ENCODE measurements around the gene INTS3. TPM values are rescaled to one million over a fixed set of nuclear protein-coding genes. Genes with fewer than 3 reads are reported as not detected.

Gene INTS3
- total and polyA plus RNA-seq, 2 donors (not counting 3 experiments of a cell fraction or from before 2014, with no cell fraction given), result 61.9 to 63.1 TPM

DNA sequence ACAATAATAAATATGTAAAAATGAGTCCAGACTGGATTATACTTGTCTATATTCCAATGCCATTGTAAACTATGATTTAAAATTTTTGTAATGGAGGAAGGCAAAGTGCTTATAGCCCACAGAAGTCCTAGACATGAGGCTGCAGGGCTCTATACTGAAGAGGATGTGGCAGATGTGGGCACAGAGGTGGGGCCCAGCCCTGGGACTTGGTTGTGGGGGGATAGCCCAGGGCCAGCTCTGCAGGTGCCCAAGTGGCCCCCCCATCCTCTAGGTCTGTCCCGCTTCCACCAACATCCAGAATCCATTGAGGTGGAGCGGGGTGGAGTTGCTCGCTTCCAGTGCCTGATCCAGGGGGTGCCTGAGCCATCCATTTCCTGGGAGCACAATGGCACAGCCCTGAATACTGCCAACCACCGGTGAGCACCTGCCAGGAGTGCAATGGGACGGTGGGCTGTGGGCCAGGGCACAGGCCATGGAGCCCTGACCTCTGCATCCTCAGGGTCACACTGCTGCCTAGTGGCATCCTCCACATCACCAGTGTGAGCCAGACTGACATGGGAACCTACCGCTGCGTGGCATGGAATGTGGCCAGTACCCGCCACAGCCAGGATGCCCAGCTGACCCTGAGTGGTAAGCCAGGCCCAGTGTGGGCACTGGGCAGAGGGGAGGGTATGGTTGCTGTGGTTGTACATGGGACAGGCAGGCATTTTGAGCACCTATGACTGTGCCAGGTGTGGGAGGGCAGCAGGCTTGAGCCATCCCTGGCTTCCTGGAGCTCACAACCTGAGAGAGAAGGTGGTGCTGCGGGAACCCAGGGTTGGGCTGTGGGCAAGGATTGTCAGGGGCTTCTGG is 68.3 kb downstream of the INTS3 start:
- Histone ChIP-seq H3K36me3 (ENCODE audit: control insufficient read depth in 2 of 2, extremely low read depth in 1 of 2, insufficient read depth in 2 of 2, low read length in 2 of 2) (peaks cover 0 to 3% of the 10 kb centered on the region in 2 experiments), H3K4me3 (replicated peaks in 1 of 3; ENCODE audit: insufficient read depth in 1 of 3, low read depth in 1 of 3, low read length in 3 of 3) (no peak overlapping the region), H3K27me3 (ENCODE audit: control insufficient read depth in 2 of 2, insufficient read depth in 2 of 2, low read length in 2 of 2) (no peaks in the 10 kb centered on the region), H3K4me2 (ENCODE audit: insufficient read depth, low read length) (no peak overlapping the region), H3K79me2 (ENCODE audit: control insufficient read depth, insufficient read depth, low read length) (no peaks in the 10 kb centered on the region), H3K9me3 (replicated peaks; ENCODE audit: control insufficient read depth, insufficient read depth, low read length) (no peaks in the 10 kb centered on the region), H3K27ac (ENCODE audit: insufficient read depth, low read depth, low read length) (no peak overlapping the region), H3K4me1 (ENCODE audit: control insufficient read depth, extremely low read depth, insufficient read depth, low read length) (no peaks in the 10 kb centered on the region), H2AFZ (ENCODE audit: low read depth, low read length) (no peak overlapping the region), H4K20me1 (replicated peaks; ENCODE audit: control insufficient read depth, extremely low read depth, insufficient read depth, low read length) (no peaks in the 10 kb centered on the region), H3K9me1 (replicated peaks; ENCODE audit: control insufficient read depth, extremely low read depth, insufficient read depth, low read length) (no peaks in the 10 kb centered on the region), H3K9ac (replicated peaks; ENCODE audit: extremely low read depth, insufficient read depth, low read length) (no peak overlapping the region)
- intact Hi-C loops (cut with micrococcal nuclease) (no loop called here), dilution Hi-C loops (cut with MboI; ENCODE audit: extremely low pct_ligation_motif_present, low sequenced_read_pairs) (no loop called here)
- DNase-seq (ENCODE audit: low read depth, low spot score), result no peak
- FAIRE-seq, result no peak
- POLR2A ChIA-PET, result no interaction called here
- no TSS peak for BruUV-seq (replicated peaks)
- TF ChIP-seq GATA2 (IDR thresholded peaks at IDR 0.05; ENCODE audit: insufficient read depth, insufficient read length, low read depth, low read length), result no peak
- no peak for TF ChIP-seq MYC (IDR thresholded peaks at IDR 0.05; ENCODE audit: low read depth, low read length)
- TF ChIP-seq JUN (IDR thresholded peaks at IDR 0.05; ENCODE audit: borderline replicate concordance, insufficient read depth, insufficient read length, low read depth), result no peak
- TF ChIP-seq, protein P1, sequence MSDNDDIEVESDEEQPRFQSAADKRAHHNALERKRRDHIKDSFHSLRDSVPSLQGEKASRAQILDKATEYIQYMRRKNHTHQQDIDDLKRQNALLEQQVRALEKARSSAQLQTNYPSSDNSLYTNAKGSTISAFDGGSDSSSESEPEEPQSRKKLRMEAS (IDR thresholded peaks at IDR 0.05; ENCODE audit: insufficient read depth, insufficient read length), result no peak
- TF ChIP-seq FOS (IDR thresholded peaks at IDR 0.05; ENCODE audit: borderline replicate concordance, insufficient read depth, low read length), result no peak
- no peak for TF ChIP-seq EZH2 (IDR thresholded peaks at IDR 0.05; ENCODE audit: borderline replicate concordance, low read depth, low read length, severe bottlenecking)
- TF ChIP-seq, protein P2, sequence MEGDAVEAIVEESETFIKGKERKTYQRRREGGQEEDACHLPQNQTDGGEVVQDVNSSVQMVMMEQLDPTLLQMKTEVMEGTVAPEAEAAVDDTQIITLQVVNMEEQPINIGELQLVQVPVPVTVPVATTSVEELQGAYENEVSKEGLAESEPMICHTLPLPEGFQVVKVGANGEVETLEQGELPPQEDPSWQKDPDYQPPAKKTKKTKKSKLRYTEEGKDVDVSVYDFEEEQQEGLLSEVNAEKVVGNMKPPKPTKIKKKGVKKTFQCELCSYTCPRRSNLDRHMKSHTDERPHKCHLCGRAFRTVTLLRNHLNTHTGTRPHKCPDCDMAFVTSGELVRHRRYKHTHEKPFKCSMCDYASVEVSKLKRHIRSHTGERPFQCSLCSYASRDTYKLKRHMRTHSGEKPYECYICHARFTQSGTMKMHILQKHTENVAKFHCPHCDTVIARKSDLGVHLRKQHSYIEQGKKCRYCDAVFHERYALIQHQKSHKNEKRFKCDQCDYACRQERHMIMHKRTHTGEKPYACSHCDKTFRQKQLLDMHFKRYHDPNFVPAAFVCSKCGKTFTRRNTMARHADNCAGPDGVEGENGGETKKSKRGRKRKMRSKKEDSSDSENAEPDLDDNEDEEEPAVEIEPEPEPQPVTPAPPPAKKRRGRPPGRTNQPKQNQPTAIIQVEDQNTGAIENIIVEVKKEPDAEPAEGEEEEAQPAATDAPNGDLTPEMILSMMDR (IDR thresholded peaks at IDR 0.05; ENCODE audit: extremely low read depth in 1 of 2, insufficient read depth in 1 of 2, low read depth in 1 of 2, low read length in 2 of 2), result no peak
- no peak for TF ChIP-seq POLR2AphosphoS5 (IDR thresholded peaks at IDR 0.05; ENCODE audit: insufficient read depth, low read depth, low read length)
- no peak for TF ChIP-seq POLR2A (IDR thresholded peaks at IDR 0.05; ENCODE audit: low read depth, low read length)
- CTCF ChIA-PET, result interaction anchor here (0.6 to 4.1 kb wide), 7 partner anchors 21 to 190 kb away, joined by 4 to 65 read pairs (median 5); partner anchors contain the start of genes CREB3L4, DENND4B and RAB13
